NT2/D1 (cell line): ENCODE data around the gene THAP8.
"Not testable (repeated sequence)": the region's sequence is repeated elsewhere in the genome, so short reads cannot be mapped to it uniquely, and the experiment has no call there.

Source experiments
- SUZ12 ChIP-seq: IDR thresholded peaks from 2 replicates; pipeline ENCODE4 v1.6.1; 2011; ENCODE audit not compliant: insufficient read length, insufficient read depth; ENCODE audit errors: extremely low read depth
- YY1 ChIP-seq: IDR thresholded peaks from 2 replicates; pipeline ENCODE4 v1.6.1; 2011; ENCODE audit not compliant: insufficient read length, insufficient read depth
- ZNF274 ChIP-seq: IDR thresholded peaks from 2 replicates; pipeline ENCODE4 v1.6.1; 2011; ENCODE audit warnings: mild to moderate bottlenecking, low read depth, low read length

GRCh38 chr19:36068810-36069499, 14.9 kb upstream of the THAP8 start:
- TF ChIP-seq ZNF274, SUZ12, YY1: not testable (repeated sequence)
